Stomach (tissue), 9 donors: ENCODE measurements around the gene CERS5. TPM values are rescaled to one million over a fixed set of nuclear protein-coding genes. Genes with fewer than 3 reads are reported as not detected.

ENCODE experiments used
- DNase-seq, 2 donors: peaks; one replicate each; pipeline versions ENCODE4 v3.0.0 to v3.0.0-alpha.2; 2013 to 2019
- H3K27ac ChIP-seq, 5 donors: fragments of 200-600 bp in 4 of 5; sonication (generic) in 4 of 5; one replicate each; pipeline ENCODE4 v1.5.1; 2013 to 2019; ENCODE audit warnings: mild to moderate bottlenecking in 1 of 5, moderate library complexity in 1 of 5
- H3K27me3 ChIP-seq, 3 donors: fragments of 200-600 bp; sonication (generic); one replicate each; pipeline ENCODE4 v1.5.1; 2017 to 2019; ENCODE audit warnings: mixed run types in 1 of 3
- H3K36me3 ChIP-seq, 4 donors: fragments of 200-600 bp; sonication (generic); 1 replicate in 3 of 4; 2 replicates in 1 of 4; pipeline ENCODE4 v1.5.1; 2016 to 2019
- H3K4me1 ChIP-seq, 4 donors: fragments of 200-600 bp; sonication (generic); one replicate each; pipeline ENCODE4 v1.5.1; 2016 to 2019
- H3K4me3 ChIP-seq, 4 donors: fragments of 200-600 bp; sonication (generic) in 3 of 4; one replicate each; pipeline ENCODE4 v1.5.1; 2016 to 2019; ENCODE audit warnings: mild to moderate bottlenecking in 1 of 4
- H3K9me3 ChIP-seq, 4 donors: fragments of 200-600 bp; sonication (generic); one replicate each; pipeline ENCODE4 v1.5.1; 2016 to 2019
- CTCF ChIP-seq, 7 experiments: fragments of 450-650 bp in 4 of 7; fragments of 200-600 bp in 3 of 7; sonication (generic) in 3 of 7; IDR thresholded peaks; one replicate each; pipeline ENCODE4 v1.5.1; 2016 to 2019; ENCODE audit warnings: antibody characterized with exemption in 7 of 7, control low read depth in 2 of 7, mild to moderate bottlenecking in 1 of 7
- EP300 ChIP-seq: sonication (generic); formaldehyde crosslinking; IDR thresholded peaks from one replicate; pipeline ENCODE4 v1.6.1; 2017; ENCODE audit warnings: antibody characterized with exemption
- POLR2A ChIP-seq, 4 donors: fragments of 450-650 bp; IDR thresholded peaks; one replicate each; pipeline ENCODE4 v1.6.1; 2016; ENCODE audit warnings: antibody characterized with exemption in 4 of 4, control low read depth in 2 of 4, mild to moderate bottlenecking in 1 of 4, moderate library complexity in 1 of 4
- POLR2AphosphoS5 ChIP-seq, 3 donors: sonication (generic); formaldehyde crosslinking; IDR thresholded peaks; one replicate each; pipeline ENCODE4 v1.6.1; 2016; ENCODE audit warnings: antibody characterized with exemption in 3 of 3
- WGBS, 5 donors: extraction: QIAGEN DNeasy Blood & Tissue Kit in 3 of 5; methylation state at CpG; one replicate each; pipeline versions ENCODE4 v1.1.5 to v1.1.7; 2013 to 2018; 5-methylcytosine and 5-hydroxymethylcytosine counted together
- intact Hi-C: fragments of 100-400 bp; cut with DNase I; formaldehyde crosslinking; loops from one replicate; pipeline ENCODE4 v1.15.1; 2023; ENCODE audit warnings: low total_unique reads
- polyA plus RNA-seq, 3 donors: library from polyadenylated mRNA; stranded (reverse); fragments of 200-250 nt; gene quantifications; one replicate each; pipeline ENCODE4 v1.2.3, GENCODE V29; 2013
- total RNA-seq, 5 donors: library from RNA; depleted of rRNA; stranded (reverse); fragments of >200 nt; gene quantifications; one replicate each; pipeline versions ENCODE4 v1.1.0 to v1.2.3, GENCODE V29; 2014 to 2016
- donor health status: healthy with polysubstance abuse.
- donor health status: Bipolar disorder and iron deficiency.
- donor health status: healthy.

Gene CERS5
- total and polyA plus RNA-seq, 8 donors = 3.2 to 114 (median 24.0) TPM

GRCh38 chr12:50106907-50107306 is 60.3 kb downstream of the CERS5 start:
- H3K27ac ChIP-seq = no peak overlapping the region
- no peak for TF ChIP-seq EP300
- TF ChIP-seq CTCF (IDR thresholded peaks at IDR 0.05) = no peak
- no peak for TF ChIP-seq POLR2A (IDR thresholded peaks at IDR 0.05)
- TF ChIP-seq POLR2AphosphoS5 (IDR thresholded peaks at IDR 0.05) = no peak
- WGBS, 5 donors = 74 to 81% (median 76%) methylated on average over 3 of the region's 3 CpGs
- H3K9me3 ChIP-seq = no peaks in the 10 kb centered on the region
- intact Hi-C loops = loop anchor here (10.0 kb wide), 1 partner anchor 68 kb away; no protein-coding TSS in a partner anchor
- H3K36me3 ChIP-seq = peaks cover 0 to 3% (median under 1%) of the 10 kb centered on the region in 4 donors
- no peaks in the 10 kb centered on the region for H3K27me3 ChIP-seq
- no peak for DNase-seq
- no peak overlapping the region for H3K4me3 ChIP-seq
- peaks cover 34 to 54% (median 47%) of the 10 kb centered on the region in 4 donors for H3K4me1 ChIP-seq

- DNase-seq = no peak
- TF ChIP-seq POLR2AphosphoS5 (IDR thresholded peaks at IDR 0.05) = no peak
- no peak for TF ChIP-seq CTCF (IDR thresholded peaks at IDR 0.05)
- TF ChIP-seq EP300 = no peak
- TF ChIP-seq POLR2A (IDR thresholded peaks at IDR 0.05) = no peak
- peaks cover 0 to 9% (median 4%) of the 10 kb centered on the region in 4 donors for H3K36me3 ChIP-seq
- intact Hi-C loops = loop anchor here (10.0 kb wide), 1 partner anchor 69 kb away; no protein-coding TSS in a partner anchor
- no peaks in the 10 kb centered on the region for H3K27me3 ChIP-seq
- H3K4me1 ChIP-seq = peaks cover 29 to 50% (median 41%) of the 10 kb centered on the region in 4 donors
- H3K4me3 ChIP-seq = no peak overlapping the region
- 94 to 97% (median 95%) methylated on average over 12 of the region's 12 CpGs for WGBS, 5 donors
- no peaks in the 10 kb centered on the region for H3K9me3 ChIP-seq
- no peak overlapping the region for H3K27ac ChIP-seq
Observed at GRCh38 chr12:50105913-50106450, 61.2 kb downstream of the CERS5 start.

GRCh38 chr12:50104417-50105366 is 62.5 kb downstream of the CERS5 start:
- H3K27ac ChIP-seq = peak overlapping the region in 1 of 5 donors; percentile 50
- no peaks in the 10 kb centered on the region for H3K27me3 ChIP-seq
- intact Hi-C loops = loop anchor here (10.0 kb wide), 1 partner anchor 70 kb away; no protein-coding TSS in a partner anchor
- H3K9me3 ChIP-seq = no peaks in the 10 kb centered on the region
- WGBS, 5 donors = 67 to 75% (median 72%) methylated on average over 13 to 14 of the region's 14 CpGs
- no peak for TF ChIP-seq EP300
- TF ChIP-seq CTCF (IDR thresholded peaks at IDR 0.05) = no peak
- no peak for TF ChIP-seq POLR2A (IDR thresholded peaks at IDR 0.05)
- no peak for TF ChIP-seq POLR2AphosphoS5 (IDR thresholded peaks at IDR 0.05)
- DNase-seq = peak in 1 of 2 donors; percentile 53
- H3K4me1 ChIP-seq = peaks cover 16 to 37% (median 28%) of the 10 kb centered on the region in 4 donors
- H3K36me3 ChIP-seq = peaks cover 5 to 21% (median 16%) of the 10 kb centered on the region in 4 donors
- peak overlapping the region in 2 of 4 donors; percentile 12 to 18 for H3K4me3 ChIP-seq

- DNase-seq = peak; percentile 90 to 91
- peak within 1 kb of the TSS in 3 of 5 donors; percentile 20 to 50 (median 47) for H3K27ac ChIP-seq
- 14 to 25% (median 22%) methylated on average over 9 to 13 of the region's 13 CpGs for WGBS, 5 donors
- TF ChIP-seq CTCF (IDR thresholded peaks at IDR 0.05) = no peak
- peak in 2 of 3 donors; percentile 81 for TF ChIP-seq POLR2AphosphoS5 (IDR thresholded peaks at IDR 0.05)
- no peaks in the 10 kb centered on the region for H3K27me3 ChIP-seq
- H3K36me3 ChIP-seq = peaks cover 14 to 30% (median 25%) of the 10 kb centered on the region in 4 donors
- intact Hi-C loops = loop anchor here (10.0 kb wide), 1 partner anchor 71 kb away; no protein-coding TSS in a partner anchor
- no peaks in the 10 kb centered on the region for H3K9me3 ChIP-seq
- peaks cover 13 to 31% (median 24%) of the 10 kb centered on the region in 4 donors for H3K4me1 ChIP-seq
- peak within 1 kb of the TSS in 2 of 4 donors; percentile 12 to 18 for H3K4me3 ChIP-seq
Observed at GRCh38 chr12:50103767-50104321, 63.3 kb downstream of the CERS5 start, which contains the start of gene GPD1. GPD1 (plus strand) TSS chr12:50104008; CDS start chr12:50104051, 43 bp downstream.
